HL-60/S4 (cell line): Measurements from ENCODE around the gene CYP2A6.
"Not testable (repeated sequence)": the region's sequence is repeated elsewhere in the genome, so short reads cannot be mapped to it uniquely, and the experiment has no call there.

ENCODE experiments used
- in situ Hi-C: fragments of 300-500 bp; cut with MboI; formaldehyde crosslinking; loops from 2 replicates; pipeline ENCODE4 v1.14.3; 2022; ENCODE audit warnings: low sequenced_read_pairs

Gene CYP2A6

GRCh38 chr19:40850277-40850676, at the start of gene CYP2A6:
Gene CYP2A6, minus strand, starts transcription at chr19:40850447. Its CDS starts 21 bp downstream, at chr19:40850426.
- in situ Hi-C loops: not testable (repeated sequence)

GRCh38 chr19:40899964-40900363, 49.7 kb upstream of the CYP2A6 start:
- in situ Hi-C loops: not testable (repeated sequence)

GRCh38 chr19:40896843-40897789, 46.9 kb upstream of the CYP2A6 start:
- in situ Hi-C loops: not testable (repeated sequence)

GRCh38 chr19:40896418-40896796, 46.2 kb upstream of the CYP2A6 start:
- in situ Hi-C loops: no loop called here

GRCh38 chr19:40893112-40893511, 42.9 kb upstream of the CYP2A6 start:
- in situ Hi-C loops: no loop called here

GRCh38 chr19:40889366-40889765, 39.1 kb upstream of the CYP2A6 start:
- in situ Hi-C loops: no loop called here

GRCh38 chr19:40888191-40888590, 37.9 kb upstream of the CYP2A6 start:
- in situ Hi-C loops: no loop called here

- in situ Hi-C loops: not testable (repeated sequence)
Observed at GRCh38 chr19:40884187-40884931, 34.1 kb upstream of the CYP2A6 start.

- in situ Hi-C loops: not testable (repeated sequence)
Observed at GRCh38 chr19:40882062-40882461, 31.8 kb upstream of the CYP2A6 start, which contains the start of gene CYP2A7. Gene CYP2A7, minus strand, starts transcription at chr19:40882231. Its CDS starts 21 bp downstream, at chr19:40882210.

GRCh38 chr19:40879349-40879748, 29.1 kb upstream of the CYP2A6 start:
- in situ Hi-C loops: not testable (repeated sequence)

- in situ Hi-C loops: not testable (repeated sequence)
Observed at GRCh38 chr19:40875526-40875951, 25.3 kb upstream of the CYP2A6 start.

GRCh38 chr19:40874874-40875273, 24.6 kb upstream of the CYP2A6 start:
- in situ Hi-C loops: not testable (repeated sequence)

- in situ Hi-C loops: not testable (repeated sequence)
Observed at GRCh38 chr19:40873873-40874272, 23.6 kb upstream of the CYP2A6 start.

- in situ Hi-C loops: no loop called here
Observed at GRCh38 chr19:40872209-40872608, 22.0 kb upstream of the CYP2A6 start.

- in situ Hi-C loops: no loop called here
Observed at GRCh38 chr19:40867701-40868100, 17.5 kb upstream of the CYP2A6 start.

- in situ Hi-C loops: not testable (repeated sequence)
Observed at GRCh38 chr19:40864739-40865496, 14.7 kb upstream of the CYP2A6 start.

- in situ Hi-C loops: no loop called here
Observed at GRCh38 chr19:40862785-40863184, 12.5 kb upstream of the CYP2A6 start.

GRCh38 chr19:40862333-40862732, 12.1 kb upstream of the CYP2A6 start:
- in situ Hi-C loops: no loop called here

GRCh38 chr19:40858109-40858508, 7.9 kb upstream of the CYP2A6 start:
- in situ Hi-C loops: no loop called here

GRCh38 chr19:40852467-40853152, 2.4 kb upstream of the CYP2A6 start:
- in situ Hi-C loops: not testable (repeated sequence)
